Kidney (tissue), 14 donors: ENCODE results near the gene AFDN. TPM values are rescaled to one million over a fixed set of nuclear protein-coding genes. Genes with fewer than 3 reads are reported as not detected.

Experiments used
- DNase-seq, 5 donors: peaks; one replicate each; pipeline ENCODE4 v3.0.0-alpha.2; 2013 to 2020
- FAIRE-seq: peaks from 2 replicates; lab custom pipeline; 2012; peaks lifted over from hg19 to GRCh38; lab: Jason Lieb, UNC
- H3K27ac ChIP-seq, 2 donors: one replicate each; pipeline ENCODE4 v1.7.0; 2013; ENCODE audit warnings: low read depth in 2 of 2, low read length in 2 of 2, inconsistent platforms in 1 of 2
- H3K27me3 ChIP-seq: one replicate; pipeline ENCODE4 v1.7.1; 2013; ENCODE audit warnings: low read length, inconsistent platforms; ENCODE audit not compliant: control insufficient read depth, insufficient read depth
- H3K36me3 ChIP-seq, 3 donors: one replicate each; pipeline versions ENCODE4 v1.7.0 to v1.7.1; 2013; ENCODE audit warnings: low read length in 3 of 3, control low read depth in 1 of 3, inconsistent platforms in 1 of 3; ENCODE audit not compliant: insufficient read depth in 3 of 3, control insufficient read depth in 2 of 3
- H3K4me1 ChIP-seq, 3 donors: one replicate each; pipeline versions ENCODE4 v1.7.0 to v1.7.1; 2013; ENCODE audit warnings: low read length in 3 of 3, inconsistent platforms in 1 of 3, low read depth in 1 of 3; ENCODE audit not compliant: control insufficient read depth in 2 of 3, insufficient read depth in 2 of 3
- H3K4me3 ChIP-seq, 3 donors: one replicate each; pipeline versions ENCODE4 v1.7.0 to v1.8.1; 2013; ENCODE audit warnings: low read length in 3 of 3, control low read depth in 1 of 3, inconsistent platforms in 1 of 3
- H3K9ac ChIP-seq, 3 donors: one replicate each; pipeline versions ENCODE4 v1.7.0 to v1.7.1; 2013; ENCODE audit warnings: low read length in 3 of 3, control low read depth in 1 of 3, inconsistent platforms in 1 of 3
- H3K9me3 ChIP-seq, 3 donors: one replicate each; pipeline versions ENCODE4 v1.7.0 to v1.7.1; 2013; ENCODE audit warnings: low read length in 3 of 3, control low read depth in 1 of 3, inconsistent platforms in 1 of 3; ENCODE audit not compliant: control insufficient read depth in 2 of 3, insufficient read depth in 1 of 3
- intact Hi-C: fragments of 100-400 bp; cut with DNase I; formaldehyde crosslinking; loops from one replicate; pipeline ENCODE4 v1.11.1; 2022
- polyA plus RNA-seq: library from polyadenylated mRNA; stranded (reverse); fragments of 350-450 nt; fragmentation: Illumina TruSeq; extraction: RNeasy Lipid Tissue Mini Kit (QIAGEN cat#74804); gene quantifications from one replicate; pipeline ENCODE4 v1.2.3, GENCODE V29; 2014; ENCODE audit warnings: low read depth, low replicate concordance; ENCODE audit not compliant: insufficient read depth
- total RNA-seq: library from RNA; stranded (reverse); fragmentation: NEBNext Ultra II Directional; extraction: Animal tissue kit (Norgen Biotek cat#: 25700); gene quantifications from one replicate; pipeline ENCODE4 v1.2.1, GENCODE V29; 2021
- TF ChIP-seq, protein P1 (sequence below): IDR thresholded peaks from 3 replicates; pipeline ENCODE4 v1.5.1; 2012; ENCODE audit warnings: mild to moderate bottlenecking, moderate library complexity, borderline replicate concordance; ENCODE audit not compliant: insufficient read depth; ENCODE audit errors: extremely low read depth
- donor health status: control.
- donor health status: control.
- donor health status: control.
- donor health status: control.
- donor health status: control.
- donor health status: DM: yes; HTN: yes; CAD: no.
- donor health status: Normal renal cell carcinoma (clear cell type).

The AFDN gene
- total and polyA plus RNA-seq, 2 donors from 2014 or later: 21.5 to 175 TPM

- Histone ChIP-seq H3K36me3 (no peaks in the 10 kb centered on the region), H3K4me3 (no peak overlapping the region), H3K27ac (no peak overlapping the region), H3K4me1 (no peaks in the 10 kb centered on the region), H3K9ac (no peak overlapping the region), H3K27me3 (no peaks in the 10 kb centered on the region), H3K9me3 (peaks cover 0 to 18% (median 3%) of the 10 kb centered on the region in 3 donors)
- intact Hi-C loops: no loop called here
- DNase-seq: no peak
- TF ChIP-seq, protein P1, sequence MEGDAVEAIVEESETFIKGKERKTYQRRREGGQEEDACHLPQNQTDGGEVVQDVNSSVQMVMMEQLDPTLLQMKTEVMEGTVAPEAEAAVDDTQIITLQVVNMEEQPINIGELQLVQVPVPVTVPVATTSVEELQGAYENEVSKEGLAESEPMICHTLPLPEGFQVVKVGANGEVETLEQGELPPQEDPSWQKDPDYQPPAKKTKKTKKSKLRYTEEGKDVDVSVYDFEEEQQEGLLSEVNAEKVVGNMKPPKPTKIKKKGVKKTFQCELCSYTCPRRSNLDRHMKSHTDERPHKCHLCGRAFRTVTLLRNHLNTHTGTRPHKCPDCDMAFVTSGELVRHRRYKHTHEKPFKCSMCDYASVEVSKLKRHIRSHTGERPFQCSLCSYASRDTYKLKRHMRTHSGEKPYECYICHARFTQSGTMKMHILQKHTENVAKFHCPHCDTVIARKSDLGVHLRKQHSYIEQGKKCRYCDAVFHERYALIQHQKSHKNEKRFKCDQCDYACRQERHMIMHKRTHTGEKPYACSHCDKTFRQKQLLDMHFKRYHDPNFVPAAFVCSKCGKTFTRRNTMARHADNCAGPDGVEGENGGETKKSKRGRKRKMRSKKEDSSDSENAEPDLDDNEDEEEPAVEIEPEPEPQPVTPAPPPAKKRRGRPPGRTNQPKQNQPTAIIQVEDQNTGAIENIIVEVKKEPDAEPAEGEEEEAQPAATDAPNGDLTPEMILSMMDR: no peak
- FAIRE-seq: no peak
Measured at GRCh38 chr6:168007592-168008338, 181.1 kb downstream of the AFDN start.

DNA sequence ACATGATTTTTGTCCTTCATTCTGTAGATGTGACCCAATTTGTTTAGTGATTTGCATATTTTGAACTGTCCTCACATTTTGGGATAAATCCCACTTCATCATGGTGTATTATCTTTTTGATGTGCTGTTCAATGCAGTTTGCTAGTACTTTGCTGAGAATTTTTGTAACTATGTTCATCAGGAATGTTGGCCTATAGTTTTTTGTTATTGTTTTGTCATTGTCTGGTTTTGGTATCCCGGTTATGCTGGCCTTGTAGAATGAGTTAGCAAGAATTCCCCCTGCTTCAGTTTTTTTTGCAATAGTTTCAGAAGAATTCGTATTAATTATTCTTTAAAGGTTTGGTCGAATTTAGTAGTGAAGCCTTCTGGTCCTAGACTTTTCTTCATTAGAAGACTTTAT lies 182.6 kb downstream of the AFDN start:
- FAIRE-seq (no peak), DNase-seq (no peak)
- peaks cover 0 to 18% (median 3%) of the 10 kb centered on the region in 3 donors for H3K9me3 ChIP-seq
- no peak overlapping the region for H3K4me3 ChIP-seq
- no peaks in the 10 kb centered on the region for H3K27me3 ChIP-seq
- no peaks in the 10 kb centered on the region for H3K4me1 ChIP-seq
- H3K36me3 ChIP-seq: no peaks in the 10 kb centered on the region
- TF ChIP-seq, protein P1: no peak
- no peak overlapping the region for H3K27ac ChIP-seq
- intact Hi-C loops: no loop called here
- no peak overlapping the region for H3K9ac ChIP-seq

DNA sequence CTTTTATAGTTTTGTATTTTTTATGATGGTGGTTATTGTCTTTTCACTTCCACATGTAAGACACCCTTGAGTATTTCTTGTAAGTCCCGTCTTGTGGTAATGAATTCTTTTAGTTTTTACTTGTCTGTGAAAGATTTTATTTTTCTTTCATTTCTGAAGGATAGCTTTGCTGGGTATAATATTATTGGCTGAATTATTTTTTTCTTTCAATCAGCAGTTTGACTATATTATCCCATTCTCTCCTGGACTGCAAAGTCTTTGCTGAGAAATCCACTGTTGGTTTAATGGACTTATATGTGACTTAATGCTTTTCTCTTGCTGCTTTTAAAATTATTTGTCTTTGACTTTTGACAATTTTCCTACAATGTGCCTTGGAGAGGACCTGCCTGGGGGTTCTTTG lies 184.6 kb downstream of the AFDN start:
- no peaks in the 10 kb centered on the region for H3K27me3 ChIP-seq
- DNase-seq: no peak
- peaks cover 0 to 18% (median 3%) of the 10 kb centered on the region in 3 donors for H3K9me3 ChIP-seq
- intact Hi-C loops: no loop called here
- no peak for FAIRE-seq
- no peaks in the 10 kb centered on the region for H3K4me1 ChIP-seq
- H3K9ac ChIP-seq: no peak overlapping the region
- H3K27ac ChIP-seq: no peak overlapping the region
- no peaks in the 10 kb centered on the region for H3K36me3 ChIP-seq
- TF ChIP-seq, protein P1: no peak
- no peak overlapping the region for H3K4me3 ChIP-seq
